ENCODE results near the gene MCHR1.
"Not testable (repeated sequence)": the region's sequence is repeated elsewhere in the genome, so short reads cannot be mapped to it uniquely, and the experiment has no call there.

Gene MCHR1

DNA sequence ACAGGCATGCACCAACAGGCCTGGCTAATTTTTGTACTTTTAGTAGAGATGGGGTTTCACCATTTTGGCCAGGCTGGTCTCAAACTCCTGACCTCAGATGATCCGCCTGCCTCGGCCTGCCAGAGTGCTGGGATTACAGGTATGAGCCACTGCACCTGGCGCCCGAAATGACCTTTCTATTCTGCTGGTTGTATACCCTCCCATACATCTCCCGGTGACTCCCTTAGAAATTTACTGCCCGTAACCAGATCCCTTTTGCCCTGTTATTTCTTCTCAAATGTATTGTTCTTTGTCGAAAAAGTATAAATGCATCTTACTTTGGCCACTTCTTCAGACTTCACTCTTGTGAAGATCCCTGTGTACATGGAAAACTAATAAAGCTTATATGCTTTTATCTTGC is 22.0 kb downstream of the MCHR1 start:
- DNase-seq = no peak

DNA sequence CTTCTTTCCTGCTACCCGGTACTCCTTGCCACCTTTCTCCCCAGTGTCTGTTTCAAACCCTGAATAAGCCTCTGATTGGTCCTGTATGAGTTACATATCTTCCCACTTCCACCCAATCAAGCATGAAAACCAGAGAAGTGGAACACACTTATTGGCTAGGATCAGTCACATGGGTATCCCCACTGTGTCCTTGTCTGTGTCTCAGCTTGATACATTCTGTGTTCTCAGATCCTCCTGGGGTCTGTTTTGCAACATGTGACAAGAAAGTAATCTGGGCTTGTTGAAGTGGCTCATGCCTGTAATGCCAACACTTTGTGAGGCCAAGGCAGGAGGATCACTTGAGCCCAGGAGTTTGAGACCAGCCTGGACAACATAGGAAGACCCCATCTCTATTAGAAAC is 23.9 kb downstream of the MCHR1 start:
- no peak for DNase-seq

DNA sequence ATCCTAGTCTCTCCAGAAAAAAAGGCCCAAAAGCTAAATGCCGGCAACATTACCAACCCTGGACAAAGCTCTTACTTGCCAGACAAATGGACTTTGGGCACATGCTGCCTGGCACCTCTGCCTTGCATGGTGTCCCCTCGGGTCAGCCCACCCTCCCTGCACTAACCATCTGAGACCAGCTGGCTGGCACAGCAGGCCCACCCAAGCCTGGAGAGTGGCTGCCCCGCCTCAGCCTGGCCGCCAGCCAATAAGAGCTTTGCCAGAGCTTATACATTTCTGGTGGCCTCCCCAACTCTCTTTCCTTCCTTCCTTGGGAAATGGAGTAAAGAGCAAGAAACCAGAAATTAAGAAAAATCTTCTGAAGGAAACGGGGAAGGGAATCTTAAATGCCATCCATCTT is 24.5 kb downstream of the MCHR1 start:
- DNase-seq = no peak

DNA sequence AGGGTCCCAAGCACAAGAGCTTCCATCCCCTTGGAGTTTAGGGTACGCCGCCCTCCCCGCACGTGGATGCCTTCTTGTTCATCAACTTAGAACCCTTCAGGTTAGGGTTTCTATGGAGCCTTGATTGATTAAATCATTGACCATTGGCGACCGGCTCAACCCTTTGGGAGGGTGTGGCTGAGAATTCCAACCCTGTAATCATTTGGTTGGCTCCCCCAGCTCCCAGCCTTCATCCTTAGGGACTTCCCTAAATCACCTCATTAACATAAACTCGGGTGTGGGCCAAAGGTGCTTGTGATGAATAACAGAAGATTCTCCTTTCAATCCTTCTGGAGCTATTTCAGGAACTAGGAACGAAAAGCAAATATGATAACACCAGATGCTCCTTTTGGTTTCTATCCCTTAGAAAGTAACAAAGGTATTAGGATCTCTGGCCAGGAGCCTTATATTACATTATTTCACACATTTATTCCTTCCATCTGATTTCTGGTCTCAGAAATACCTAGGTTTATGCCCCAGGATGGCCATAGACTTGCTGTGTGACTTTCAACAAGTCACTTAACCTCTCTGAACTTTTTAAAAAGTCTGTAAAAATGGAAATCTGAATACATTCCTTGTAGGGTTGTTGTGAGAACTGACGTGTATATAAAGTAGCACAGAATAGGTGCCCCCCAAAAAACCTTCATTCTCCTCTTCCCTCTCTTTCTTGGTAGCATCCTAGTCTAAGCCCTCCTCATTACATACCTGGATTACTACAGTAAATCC is 26.8 kb downstream of the MCHR1 start:
- no peak for DNase-seq

GRCh38 chr22:40707154-40707553 is 27.9 kb downstream of the MCHR1 start:
- no peak for DNase-seq

- DNase-seq = no peak
Observed at GRCh38 chr22:40708177-40708576, 28.9 kb downstream of the MCHR1 start.

DNA sequence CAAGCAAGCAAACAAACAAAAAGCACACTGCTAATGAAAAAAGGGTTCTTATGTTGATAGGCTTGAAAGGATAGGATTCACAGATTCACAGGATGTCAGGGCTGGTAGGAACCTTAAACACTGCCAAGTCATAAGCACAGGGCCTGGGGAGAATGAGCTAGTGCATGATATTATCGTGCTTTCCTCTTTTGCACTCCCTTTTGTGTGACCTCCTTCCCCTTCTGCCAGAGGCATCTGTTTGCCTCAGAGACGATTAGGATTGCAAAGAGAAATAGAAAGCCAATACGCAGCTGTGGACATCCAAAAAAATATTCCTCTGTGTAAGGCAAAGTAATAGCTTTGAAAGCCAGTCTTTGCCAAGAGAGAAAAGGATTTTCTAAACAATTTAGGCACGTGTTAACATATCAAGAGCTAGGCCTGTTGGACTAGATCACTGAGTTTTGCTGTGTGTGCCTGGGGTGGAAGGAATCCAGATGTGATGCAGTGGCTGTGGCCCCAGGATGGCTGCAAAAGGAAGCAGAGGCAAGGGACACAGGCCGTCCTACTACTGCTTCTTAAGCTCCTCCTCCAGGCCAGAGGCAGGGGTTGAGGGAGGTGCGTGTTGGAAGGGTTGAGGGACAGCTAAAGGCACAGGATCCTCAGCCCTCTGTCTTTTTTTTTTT is 30.6 kb downstream of the MCHR1 start:
- no peak for DNase-seq

- DNase-seq = no peak
Observed at GRCh38 chr22:40712311-40712710, 33.0 kb downstream of the MCHR1 start.

GRCh38 chr22:40714499-40715337 is 35.4 kb downstream of the MCHR1 start:
- no peak for DNase-seq

DNA sequence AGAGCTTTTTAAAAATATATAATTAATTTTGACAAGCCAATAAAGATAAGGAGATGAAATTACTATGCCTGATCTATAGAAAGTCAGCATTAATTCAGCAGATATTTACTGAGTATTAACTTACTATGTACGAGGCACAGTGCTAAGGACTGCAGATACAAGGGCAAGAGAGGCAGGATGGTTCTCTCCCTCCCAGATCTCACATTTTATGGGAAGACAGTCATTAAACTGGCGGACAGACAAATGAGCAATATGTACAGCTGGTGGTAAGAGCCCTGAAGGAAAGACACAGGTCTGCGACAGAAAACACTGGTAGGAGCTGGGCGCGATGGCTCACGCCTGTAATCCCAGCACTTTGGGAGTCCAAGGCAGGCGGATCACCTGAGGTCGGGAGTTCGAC is 36.8 kb downstream of the MCHR1 start:
- no peak for DNase-seq

- DNase-seq = not testable (repeated sequence)
Observed at GRCh38 chr22:40717657-40718056, 38.4 kb downstream of the MCHR1 start.

- no peak for DNase-seq
Observed at GRCh38 chr22:40718250-40719204, 39.2 kb downstream of the MCHR1 start.

DNA sequence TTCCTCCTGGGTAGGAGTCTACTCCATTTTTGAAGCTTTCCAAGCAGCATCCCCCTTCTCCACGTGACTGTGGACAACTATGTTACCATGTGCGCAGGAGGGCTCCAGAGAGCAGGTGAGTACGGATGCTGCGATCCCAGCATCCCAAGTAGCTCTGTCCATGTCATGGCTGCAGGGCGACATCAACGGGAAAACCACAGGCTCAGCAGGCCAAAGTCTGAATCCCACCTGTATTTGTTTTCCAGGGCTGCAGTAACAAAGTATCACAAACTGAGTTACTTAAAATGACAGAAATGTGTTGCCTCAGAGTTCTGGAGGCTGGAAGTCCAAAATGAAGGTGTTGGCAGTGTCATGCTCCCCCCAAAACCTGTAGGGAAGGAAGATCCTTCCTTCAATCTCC is 40.3 kb downstream of the MCHR1 start:
- DNase-seq = no peak

DNA sequence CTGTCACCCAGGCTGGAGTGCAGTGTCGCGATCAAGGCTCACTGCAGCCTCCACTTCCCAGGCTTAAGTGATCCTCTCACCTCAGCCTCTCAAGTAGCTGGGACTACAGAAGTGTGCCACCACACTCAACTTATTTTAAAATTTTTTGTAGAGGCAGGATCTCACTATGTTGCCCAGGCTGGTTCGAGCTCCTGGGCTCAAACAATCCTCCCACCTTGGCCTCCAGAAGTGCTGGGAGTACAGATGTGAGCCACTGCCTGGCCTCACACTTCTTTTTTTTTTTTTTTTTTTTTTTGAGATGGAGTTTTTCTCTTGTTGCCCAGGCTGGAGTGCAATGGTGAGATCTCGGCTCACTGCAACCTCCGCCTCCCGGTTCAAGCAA is 40.9 kb downstream of the MCHR1 start:
- not testable (repeated sequence) for DNase-seq

DNA sequence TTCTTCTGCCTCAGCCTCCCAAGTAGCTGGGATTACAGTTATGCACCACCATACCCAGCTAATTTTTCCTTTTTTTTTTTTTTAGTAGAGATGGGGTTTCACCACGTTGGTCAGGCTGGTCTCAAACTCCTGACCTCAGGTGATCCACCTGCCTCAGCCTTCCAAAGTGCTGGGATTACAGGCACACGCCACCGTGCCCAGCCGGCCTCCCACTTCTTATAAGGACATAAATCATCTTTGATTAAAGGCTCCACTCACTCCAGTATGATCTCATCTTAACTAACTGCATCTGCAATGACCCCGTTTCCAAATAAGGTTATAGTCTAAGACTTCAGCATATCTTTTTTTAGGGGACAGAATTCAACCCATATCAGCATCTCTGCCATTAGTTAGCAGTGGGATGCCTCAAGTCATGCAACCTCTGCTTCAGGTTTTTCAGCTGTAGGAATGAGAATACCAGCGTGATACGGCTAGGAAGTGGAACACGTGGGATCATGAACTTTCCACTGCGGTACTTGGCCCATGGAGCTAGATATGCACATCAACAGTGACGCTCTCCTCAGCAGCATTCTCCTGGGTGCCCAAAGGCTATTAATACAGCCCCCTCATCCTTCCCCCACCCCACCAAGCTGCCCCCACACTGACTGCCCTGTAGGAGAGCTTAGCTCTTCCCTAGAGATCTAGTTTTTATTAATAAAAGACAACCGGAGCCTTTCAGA is 41.4 kb downstream of the MCHR1 start:
- DNase-seq = no peak

DNA sequence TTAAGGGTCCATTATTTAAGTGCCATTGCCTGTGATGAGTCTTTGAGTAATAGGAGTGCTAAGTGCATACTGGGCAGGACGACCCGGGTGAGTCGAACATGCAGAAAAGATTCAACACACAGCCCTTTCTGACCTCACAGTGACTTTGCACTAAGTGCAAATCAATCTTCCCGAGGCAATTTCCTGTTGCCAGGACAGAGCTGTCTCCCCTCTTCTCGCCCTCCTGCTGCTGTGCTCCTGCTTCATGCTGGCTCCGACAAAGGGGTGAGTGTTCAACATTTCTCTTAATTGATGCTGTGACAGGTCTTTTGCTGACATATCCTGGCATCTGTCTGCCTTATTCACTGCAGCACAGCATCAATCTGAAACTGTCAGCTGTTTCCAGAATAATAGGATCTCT is 42.0 kb downstream of the MCHR1 start:
- no peak for DNase-seq

GRCh38 chr22:40723396-40723933 is 44.2 kb downstream of the MCHR1 start:
- no peak for DNase-seq

- no peak for DNase-seq
Observed at GRCh38 chr22:40726514-40726913, 47.2 kb downstream of the MCHR1 start.

DNA sequence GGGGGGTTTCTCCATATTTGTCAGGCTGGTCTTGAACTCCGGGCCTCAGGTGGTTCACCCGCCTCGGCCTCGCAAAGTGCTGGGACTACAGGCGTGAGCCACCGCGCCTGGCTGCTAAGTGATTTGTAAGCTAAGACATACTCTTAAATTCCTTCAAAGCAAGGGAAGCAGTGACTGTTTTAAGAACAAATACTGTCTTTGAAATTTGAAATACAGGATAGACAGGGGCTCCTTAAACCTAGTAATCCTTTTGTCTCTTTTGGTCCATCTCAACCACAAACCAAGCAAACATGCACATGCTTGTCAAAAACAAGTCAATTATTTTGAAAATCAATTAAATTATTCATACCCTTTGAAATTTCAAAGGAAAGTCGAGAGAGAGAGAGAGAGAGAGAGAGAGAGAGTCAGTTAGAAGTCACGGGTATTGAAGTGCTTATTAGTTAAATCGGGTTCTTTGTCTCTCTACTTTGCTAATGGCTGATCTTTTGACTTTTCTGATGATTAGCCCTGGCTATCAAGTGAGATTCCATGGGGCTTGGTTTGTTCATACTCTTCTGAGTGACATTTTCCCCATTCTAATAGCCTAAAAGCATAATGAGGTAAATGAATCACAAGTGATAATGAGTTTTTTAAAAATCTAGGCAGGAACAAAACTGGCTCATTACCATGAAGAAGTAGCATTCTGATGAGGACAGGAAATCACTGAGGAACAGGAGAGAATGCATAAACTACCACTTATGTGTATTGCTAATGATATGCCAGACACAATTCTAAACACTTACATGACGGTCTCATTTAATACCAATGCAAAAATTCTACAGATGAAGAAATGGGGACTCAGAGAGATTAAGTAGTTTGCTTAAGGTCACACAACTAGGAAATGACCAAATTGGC is 48.0 kb downstream of the MCHR1 start:
- DNase-seq = peak; percentile 25

GRCh38 chr22:40727964-40728615 is 48.8 kb downstream of the MCHR1 start:
- DNase-seq = no peak
